Aorta (tissue), 4 donors: Measurements from ENCODE around the gene APBB1IP. TPM values are rescaled to one million over a fixed set of nuclear protein-coding genes. Genes with fewer than 3 reads are reported as not detected.

Source experiments
- polyA plus RNA-seq, 2 donors: library from polyadenylated mRNA; stranded (reverse); fragments of 200-250 nt; gene quantifications; one replicate each; pipeline ENCODE4 v1.2.3, GENCODE V29; 2013
- total RNA-seq, 2 donors: library from RNA; stranded (reverse); fragmentation: NEBNext Ultra II Directional; extraction: Animal tissue kit (Norgen Biotek cat#: 25700); gene quantifications; one replicate each; pipeline ENCODE4 v1.2.1, GENCODE V29; 2021
- donor health status: healthy with polysubstance abuse.
- donor health status: Bipolar disorder and iron deficiency.
- donor health status: DM: no; HTN: no; CAD: no.
- donor health status: DM: yes; HTN: yes; CAD: no.

Gene APBB1IP
- total and polyA plus RNA-seq, 4 donors = 0.82 to 18.5 (median 7.7) TPM

Other genes with a start within 250 kb of the APBB1IP start
- gene GAD2, start 221.6 kb upstream of the APBB1IP start, total RNA-seq = not detected
- not detected for gene GAD2, start 221.6 kb upstream of the APBB1IP start, polyA plus RNA-seq